OCI-M1 (cell line): ENCODE data around the gene CABLES2.
A peak's percentile ranks its signal among the peaks of the same experiment; 100 is the strongest.

Experiments used
- DNase-seq: peaks from one replicate; lab custom pipeline; 2025; lab: John Stamatoyannopoulos, UW

CABLES2 gene

GRCh38 chr20:62407221-62407992 is at the start of gene CABLES2:
Gene CABLES2, minus strand, starts transcription at chr20:62407285. Its CDS starts 9 bp downstream, at chr20:62407276.
- peak; percentile 94 for DNase-seq

- DNase-seq: no peak
Observed at GRCh38 chr20:62455929-62456328, 48.8 kb upstream of the CABLES2 start.

- DNase-seq: no peak
Observed at GRCh38 chr20:62454904-62455636, 48.0 kb upstream of the CABLES2 start.

- DNase-seq: no peak
Observed at GRCh38 chr20:62453186-62453808, 46.2 kb upstream of the CABLES2 start.

GRCh38 chr20:62452475-62453095 is 45.5 kb upstream of the CABLES2 start:
- DNase-seq: no peak

- DNase-seq: no peak
Observed at GRCh38 chr20:62451970-62452369, 44.9 kb upstream of the CABLES2 start.

GRCh38 chr20:62451156-62451767 is 44.2 kb upstream of the CABLES2 start:
- DNase-seq: no peak

GRCh38 chr20:62449951-62450691 is 43.0 kb upstream of the CABLES2 start:
- no peak for DNase-seq

GRCh38 chr20:62448788-62449187 is 41.7 kb upstream of the CABLES2 start:
- no peak for DNase-seq

- DNase-seq: peak; percentile 17
Observed at GRCh38 chr20:62448038-62448437, 41.0 kb upstream of the CABLES2 start.

GRCh38 chr20:62446888-62447869 is 40.1 kb upstream of the CABLES2 start:
- no peak for DNase-seq

- DNase-seq: no peak
Observed at GRCh38 chr20:62446481-62446880, 39.4 kb upstream of the CABLES2 start.

GRCh38 chr20:62445553-62446340 is 38.7 kb upstream of the CABLES2 start:
- no peak for DNase-seq

- DNase-seq: no peak
Observed at GRCh38 chr20:62444286-62444685, 37.2 kb upstream of the CABLES2 start.

- DNase-seq: no peak
Observed at GRCh38 chr20:62441987-62442539, 35.0 kb upstream of the CABLES2 start.

- peak; percentile 7 for DNase-seq
Observed at GRCh38 chr20:62439218-62439617, 32.1 kb upstream of the CABLES2 start.

GRCh38 chr20:62437927-62438326 is 30.8 kb upstream of the CABLES2 start:
- DNase-seq: no peak

GRCh38 chr20:62437496-62437895 is 30.4 kb upstream of the CABLES2 start:
- no peak for DNase-seq

- DNase-seq: no peak
Observed at GRCh38 chr20:62436692-62437091, 29.6 kb upstream of the CABLES2 start.
